H1 (cell line): Measurements from ENCODE around the gene CAPN14. TPM values are rescaled to one million over a fixed set of nuclear protein-coding genes. Genes with fewer than 3 reads are reported as not detected.

Source experiments
- HDAC6 ChIP-seq: IDR thresholded peaks from one replicate; pipeline ENCODE4 v1.7.1; 2012; ENCODE audit warnings: low read depth, mild to moderate bottlenecking, inconsistent platforms, low read length, moderate library complexity
- KDM1A ChIP-seq: fragments of 200-600, 300-600 bp; sonication (generic); IDR thresholded peaks from 2 replicates; pipeline ENCODE4 v1.7.1; 2016; ENCODE audit warnings: mild to moderate bottlenecking, low read length, borderline replicate concordance
- NRF1 ChIP-seq: IDR thresholded peaks from 2 replicates; pipeline ENCODE4 v1.6.1; 2011; ENCODE audit warnings: mild to moderate bottlenecking, low read depth, low read length, improper control_type of control experiment
- RBBP5 ChIP-seq: IDR thresholded peaks from 2 replicates; pipeline ENCODE4 v1.7.1; 2012; ENCODE audit warnings: low read depth, mild to moderate bottlenecking, inconsistent platforms, low read length, moderate library complexity, borderline replicate concordance
- polyA plus RNA-seq, 7 experiments: library from polyadenylated mRNA; depleted of rRNA in 3 of 7; stranded (reverse) in 5 of 7; unstranded in 2 of 7; fragments of >200 nt in 5 of 7; fragments of 200-250 nt in 2 of 7; gene quantifications; 1 replicate in 5 of 7; 2 replicates in 1 of 7; 4 replicates in 1 of 7; pipeline versions ENCODE4 v1.2.1 to v1.2.3, GENCODE V29; 2011 to 2013; ENCODE audit warnings: missing spikeins in 2 of 7, mixed read lengths in 2 of 7
- total RNA-seq: library from RNA; stranded (reverse); fragmentation: NEBNext Ultra II Directional; extraction: Animal tissue kit (Norgen Biotek cat#: 25700); gene quantifications from 2 replicates; pipeline ENCODE4 v1.2.1, GENCODE V29; 2021

CAPN14 gene
- total and polyA plus RNA-seq, 2 of the 8 experiments (the other 6 are each of a cell fraction or from before 2014, with no cell fraction given) = 0.07 TPM; not detected in 1

GRCh38 chr2:31244101-31244500, 26.8 kb upstream of the CAPN14 start (continued):
- TF ChIP-seq HDAC6 = no peak
- TF ChIP-seq KDM1A = no peak
- no peak for TF ChIP-seq NRF1
- TF ChIP-seq RBBP5 = no peak
